Hepatocyte (in vitro differentiated cells): Measurements from ENCODE around the gene C12orf75.

Experiments used
- CTCF ChIP-seq: fragments of 200-600 bp; sonication (generic); IDR thresholded peaks from 2 replicates; pipeline ENCODE4 v1.5.1; 2016; ENCODE audit warnings: antibody characterized with exemption, mild to moderate bottlenecking; ENCODE audit not compliant: poor library complexity
- EZH2 ChIP-seq: fragments of 200-600 bp; sonication (generic); IDR thresholded peaks from 2 replicates; pipeline ENCODE4 v1.6.1; 2016; ENCODE audit warnings: antibody characterized with exemption, mild to moderate bottlenecking, borderline replicate concordance
- EZH2phosphoT487 ChIP-seq: fragments of 200-600 bp; sonication (generic); IDR thresholded peaks from one replicate; pipeline ENCODE4 v1.6.1; 2018; ENCODE audit warnings: antibody characterized with exemption, mild to moderate bottlenecking, low read depth, moderate library complexity; ENCODE audit not compliant: unreplicated experiment, severe bottlenecking

GRCh38 chr12:105289114-105289904, 41.2 kb upstream of the C12orf75 start:
- TF ChIP-seq EZH2phosphoT487 = no peak
- no peak for TF ChIP-seq CTCF
- no peak for TF ChIP-seq EZH2
